Activated gamma-delta T cell treated with anti-CD3 and anti-CD28 coated beads, Interleukin-2, amount 50 U/mL, for 16 hours (primary cell): ENCODE results near the gene WDPCP.
"Not testable (repeated sequence)": the region's sequence is repeated elsewhere in the genome, so short reads cannot be mapped to it uniquely, and the experiment has no call there.

Experiments
- DNase-seq: peaks from one replicate; pipeline ENCODE4 v3.0.0-alpha.2; 2020; ENCODE audit warnings: low read depth

The WDPCP gene

DNA sequence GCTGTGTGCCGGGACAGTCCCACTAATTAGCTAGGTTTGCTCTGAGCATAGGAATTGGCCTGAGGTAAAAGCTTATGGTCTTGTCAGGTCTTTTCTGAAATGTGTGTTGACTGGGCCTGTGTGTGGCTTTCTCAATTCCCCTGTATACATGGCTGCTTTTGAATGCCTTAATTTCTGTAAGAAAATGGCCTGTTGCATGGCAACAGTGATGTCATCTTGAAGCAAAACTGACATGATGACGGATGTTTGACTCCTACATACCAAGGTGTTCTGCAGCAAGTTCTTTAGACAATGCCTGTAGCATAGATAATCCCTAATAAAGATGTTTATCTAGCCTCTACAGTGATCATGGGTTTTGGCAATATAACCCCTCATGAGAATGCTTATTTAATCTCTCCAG lies 339.1 kb downstream of the WDPCP start:
- DNase-seq, result no peak

DNA sequence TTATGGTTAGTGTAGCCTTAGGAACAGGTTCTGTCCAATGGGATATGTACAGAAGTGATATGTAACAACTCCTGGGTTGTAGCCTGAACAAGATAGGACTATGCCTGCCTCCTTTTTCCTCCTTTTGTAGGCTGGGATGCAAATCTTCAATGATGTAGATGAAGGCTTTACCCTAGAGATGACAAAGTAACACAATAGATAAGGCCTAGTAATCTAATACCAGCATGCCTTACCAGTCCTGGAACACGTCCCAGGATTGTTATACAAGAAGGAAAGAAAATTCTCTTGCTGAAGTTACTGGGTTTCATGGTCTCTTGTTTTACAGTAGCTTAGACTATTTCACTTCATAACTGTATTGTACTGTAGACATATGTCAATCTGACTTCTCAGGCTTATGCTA lies 345.5 kb downstream of the WDPCP start:
- no peak for DNase-seq

DNA sequence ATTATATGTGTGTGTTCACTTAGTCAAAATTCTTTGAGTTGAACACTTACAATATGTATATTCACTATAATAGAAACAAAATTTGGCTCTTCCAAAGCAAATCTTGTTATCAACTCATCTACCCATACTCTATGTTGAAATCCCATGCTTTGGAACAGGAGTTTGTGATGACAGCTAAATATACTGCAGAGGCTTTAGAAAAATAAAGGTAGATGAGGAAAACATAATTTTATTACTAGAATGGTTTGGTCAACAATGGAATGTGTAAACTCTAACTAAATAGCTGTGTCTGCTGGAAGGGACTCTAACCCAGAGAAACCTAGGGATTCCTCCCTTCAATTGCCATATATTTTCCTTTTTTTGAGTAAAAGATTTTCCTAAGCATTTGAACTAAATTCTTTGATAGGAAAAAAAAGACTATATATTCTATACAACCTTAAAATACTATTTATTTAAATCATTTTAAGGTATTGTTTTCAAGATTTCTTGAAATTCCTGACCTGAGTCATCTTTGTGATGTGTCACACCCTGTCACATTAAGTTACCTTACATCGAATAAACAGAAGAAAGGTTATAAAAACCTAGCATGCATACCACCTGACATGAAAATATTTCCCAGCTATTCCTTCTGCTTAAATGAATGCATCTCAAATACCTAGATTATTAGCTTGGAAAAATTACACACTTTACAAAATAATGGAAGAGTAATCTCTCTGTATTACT lies 362.2 kb downstream of the WDPCP start:
- no peak for DNase-seq

DNA sequence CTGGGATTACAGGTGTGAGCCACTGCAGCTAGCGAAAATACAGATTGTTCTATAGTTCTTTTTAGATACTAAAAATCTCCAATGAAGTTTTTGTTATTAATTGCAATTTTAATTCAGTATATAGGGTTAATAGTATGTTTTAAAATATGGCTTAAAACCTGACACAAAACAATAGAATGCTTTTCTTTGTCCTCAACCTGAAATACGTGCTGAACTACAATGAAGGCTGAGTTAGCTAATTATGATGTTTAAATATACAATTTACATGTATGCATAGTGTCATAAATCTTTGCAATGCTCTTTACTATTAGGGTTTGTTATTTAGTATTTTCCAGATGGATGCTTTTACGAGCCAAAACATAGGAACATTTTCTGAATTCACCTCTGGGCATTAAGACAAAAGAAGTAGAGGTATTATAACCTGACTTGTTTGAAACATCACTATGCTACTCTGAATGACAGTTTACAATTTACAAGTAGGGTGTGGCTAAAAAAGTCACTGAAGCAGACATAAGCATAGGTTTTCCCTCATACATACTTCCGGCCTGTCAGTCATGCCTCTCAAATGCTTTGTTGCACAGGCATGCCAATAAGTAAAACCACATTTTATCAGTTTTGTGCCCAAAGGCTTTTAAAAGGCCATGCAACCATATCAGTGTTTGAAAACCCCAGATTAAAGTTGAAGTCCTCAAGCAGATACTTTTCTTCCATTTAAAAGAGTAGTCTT lies 369.3 kb downstream of the WDPCP start:
- DNase-seq, result no peak

DNA sequence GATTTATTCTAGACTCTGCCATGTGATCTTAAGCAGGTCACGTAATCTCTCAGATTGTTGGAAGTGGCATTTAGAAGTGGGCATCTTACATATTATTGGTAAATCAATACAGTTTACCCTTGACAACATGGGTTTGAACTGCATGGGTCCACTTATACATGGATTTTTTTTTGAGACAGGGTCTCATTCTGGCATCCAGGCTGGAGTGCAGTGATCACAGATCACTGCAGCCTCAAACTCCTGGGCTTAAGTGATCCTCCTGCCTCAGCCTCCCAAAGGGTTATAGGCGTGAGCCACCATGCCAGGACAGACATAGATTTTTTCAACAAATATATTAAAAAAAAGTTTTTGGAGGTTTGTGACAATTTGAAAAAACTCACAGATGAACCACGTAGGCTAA lies 393.0 kb downstream of the WDPCP start:
- DNase-seq, result no peak

DNA sequence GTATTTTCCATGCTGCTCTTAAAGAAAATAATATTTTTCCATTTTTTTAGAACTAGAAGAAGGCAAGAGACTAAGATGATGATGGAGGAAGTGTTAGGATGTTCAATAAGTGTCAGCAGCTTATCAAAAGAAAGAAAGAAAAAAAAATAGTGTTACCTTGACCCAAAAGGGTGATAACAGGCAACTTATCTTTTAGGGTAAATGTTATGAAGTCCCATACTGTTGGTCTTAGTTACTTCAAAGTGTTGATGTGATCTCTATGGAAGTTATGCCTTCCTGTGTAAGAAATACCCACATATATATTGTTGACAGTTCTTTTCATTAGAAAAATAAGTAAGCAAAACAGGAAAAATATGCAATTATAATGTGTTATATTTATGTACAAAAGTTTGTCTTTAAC lies 394.1 kb downstream of the WDPCP start:
- DNase-seq, result no peak

DNA sequence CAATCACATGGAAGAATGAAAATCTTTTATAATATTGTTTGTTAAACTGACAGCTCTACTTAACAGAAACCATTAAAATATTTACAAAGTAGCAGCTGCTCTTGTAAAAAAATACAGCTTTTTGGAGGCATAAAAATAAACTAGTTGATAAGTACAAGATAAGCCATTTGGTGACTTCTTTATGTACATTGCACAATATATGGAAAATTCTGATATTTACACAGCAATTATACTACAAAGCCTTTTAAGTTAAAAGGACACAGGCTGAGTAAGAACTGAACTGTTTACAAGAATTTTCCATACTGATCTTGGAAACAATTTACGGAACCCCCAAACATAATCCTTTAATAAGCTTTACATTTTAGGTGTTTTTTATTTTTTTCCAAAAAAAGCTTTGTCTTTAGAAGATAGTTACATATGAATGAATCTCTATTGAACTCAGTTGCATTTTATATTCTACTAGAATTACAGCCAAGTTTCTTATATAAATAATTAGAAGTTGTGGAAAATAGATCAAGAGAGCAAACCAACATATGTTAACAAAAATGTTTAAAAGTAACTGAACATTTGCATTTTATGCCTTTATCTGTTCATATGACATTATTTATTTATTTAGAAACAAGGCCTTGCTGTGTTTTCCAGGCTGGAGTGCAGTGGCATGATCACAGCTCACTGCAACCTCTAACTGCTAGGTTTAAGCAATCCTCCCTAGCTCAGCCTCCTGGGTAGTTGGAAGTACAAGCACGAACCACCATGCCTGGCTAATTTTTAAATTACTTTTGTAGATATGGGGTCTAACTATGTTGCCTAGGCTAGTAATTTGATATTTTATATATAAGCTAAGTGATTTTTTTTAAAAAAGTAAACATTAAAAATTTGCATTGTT lies 395.1 kb downstream of the WDPCP start:
- no peak for DNase-seq

DNA sequence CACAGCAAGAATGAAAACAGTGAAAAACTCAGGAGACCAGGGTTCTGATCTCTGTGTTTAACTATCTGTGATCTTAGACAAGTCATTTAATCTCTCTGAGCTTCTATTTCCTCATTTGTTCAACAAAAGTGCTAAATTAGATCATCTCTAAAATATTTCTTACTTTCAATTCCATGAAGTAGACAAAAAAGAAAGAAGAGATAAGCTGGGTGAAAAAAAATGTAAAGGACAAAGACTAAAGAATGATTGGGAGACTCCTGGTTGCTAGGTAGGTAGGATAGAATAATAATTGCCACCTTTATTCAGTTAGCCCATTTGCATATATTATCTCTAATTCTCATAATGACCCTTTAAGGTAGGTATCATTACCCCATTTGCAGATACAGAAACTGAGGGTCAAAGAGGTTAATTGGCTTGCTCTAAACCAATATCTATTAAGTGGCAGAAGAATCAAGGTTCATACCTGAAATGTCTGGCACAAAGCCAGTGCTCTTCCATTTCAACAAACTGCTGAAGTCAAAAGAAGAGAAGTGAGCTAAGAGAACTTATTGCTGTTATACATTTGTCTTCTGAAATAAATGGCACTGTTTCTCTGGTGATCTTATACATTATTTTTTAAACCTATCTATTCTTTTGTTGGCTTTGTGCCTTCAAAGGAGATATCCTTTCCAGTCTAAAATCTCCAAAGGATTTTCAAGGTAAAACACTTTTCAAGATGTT lies 395.9 kb downstream of the WDPCP start:
- DNase-seq, result no peak

DNA sequence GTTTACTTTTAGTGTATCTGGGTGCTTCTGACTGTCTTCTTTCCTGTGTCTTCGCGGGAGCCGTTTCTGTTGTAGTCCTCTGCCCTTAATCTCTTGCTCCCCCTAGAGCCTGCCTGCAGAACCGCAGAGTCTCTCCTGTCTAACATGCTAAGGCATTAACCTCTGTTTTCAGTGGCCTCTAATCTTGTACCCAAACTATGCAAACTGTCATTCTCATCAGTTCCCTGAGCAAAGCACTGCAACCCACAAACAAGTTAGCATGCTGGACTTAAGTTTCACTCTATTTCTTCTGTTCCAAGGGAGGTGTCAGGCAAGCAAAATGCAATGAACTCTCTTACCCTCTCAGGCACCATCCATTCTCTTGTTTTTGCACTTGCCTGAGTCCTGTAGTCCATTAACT lies 399.3 kb downstream of the WDPCP start:
- no peak for DNase-seq

DNA sequence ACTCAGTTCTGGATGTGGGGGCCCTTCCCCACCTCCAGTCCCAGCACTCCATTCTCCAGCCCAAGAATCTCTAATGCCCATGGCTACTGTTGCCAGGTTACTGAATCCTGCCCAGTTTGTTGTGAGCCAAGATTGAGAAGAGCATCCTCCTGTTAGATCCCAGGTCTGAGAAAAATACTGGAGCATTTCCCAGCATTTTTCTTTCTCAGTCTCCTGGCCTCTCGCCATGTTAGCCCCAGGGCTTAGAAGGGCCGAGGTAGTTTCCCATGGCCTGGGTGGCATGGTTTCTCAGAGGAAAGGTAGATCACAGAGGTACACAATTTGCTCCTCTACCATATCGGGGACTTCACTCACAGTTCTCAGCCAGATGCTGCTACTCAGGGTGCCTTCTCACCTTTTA lies 401.9 kb downstream of the WDPCP start:
- no peak for DNase-seq

DNA sequence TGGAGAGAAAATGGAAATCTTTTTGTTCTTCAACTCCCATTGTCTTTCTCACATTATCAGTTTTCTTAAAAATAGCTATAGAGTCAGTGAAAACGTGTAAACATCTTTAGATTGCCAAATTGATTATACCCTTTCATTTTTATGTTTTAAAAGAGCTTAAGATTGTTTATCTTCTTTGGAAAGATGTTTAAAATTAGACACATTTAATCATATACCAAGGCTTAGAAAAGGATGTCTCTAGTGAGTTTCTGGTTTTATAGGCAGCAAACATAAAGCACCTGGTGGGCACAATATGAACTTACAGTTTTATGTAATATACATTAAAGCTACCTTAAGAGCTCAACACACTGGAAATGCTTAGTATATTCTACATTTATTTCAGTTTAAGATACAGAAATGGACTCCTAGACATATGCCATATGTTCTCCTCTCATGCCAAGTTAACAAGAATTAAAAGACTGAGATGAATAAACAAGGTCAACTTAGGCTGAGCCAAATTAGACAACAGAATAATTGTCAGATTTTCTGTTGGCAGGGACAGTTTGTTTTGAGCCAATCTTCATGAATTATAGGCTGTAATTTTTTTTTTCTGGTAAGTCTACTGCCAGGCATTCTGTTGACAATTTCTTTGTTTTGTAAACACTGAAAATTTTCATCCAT lies 425.0 kb downstream of the WDPCP start:
- DNase-seq, result no peak

DNA sequence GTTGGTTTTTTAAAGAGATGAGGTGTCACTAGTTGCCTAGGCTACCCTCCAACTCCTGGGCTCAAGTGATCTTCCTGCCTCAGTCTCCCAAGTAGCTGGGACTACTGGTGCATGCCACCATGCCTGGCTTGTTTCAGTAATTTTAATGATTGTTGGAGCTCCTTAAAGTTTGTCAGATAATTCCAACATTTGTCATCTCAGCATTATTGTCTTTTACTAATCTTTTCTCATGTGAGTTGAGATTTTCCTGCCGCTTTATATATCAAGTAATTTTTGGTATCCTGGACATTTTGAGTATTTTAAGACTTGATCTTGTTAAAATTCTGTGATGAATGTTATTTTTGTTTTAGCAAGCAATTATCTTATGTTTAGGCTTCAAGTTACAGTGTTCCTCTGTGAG lies 429.0 kb downstream of the WDPCP start:
- DNase-seq, result no peak

DNA sequence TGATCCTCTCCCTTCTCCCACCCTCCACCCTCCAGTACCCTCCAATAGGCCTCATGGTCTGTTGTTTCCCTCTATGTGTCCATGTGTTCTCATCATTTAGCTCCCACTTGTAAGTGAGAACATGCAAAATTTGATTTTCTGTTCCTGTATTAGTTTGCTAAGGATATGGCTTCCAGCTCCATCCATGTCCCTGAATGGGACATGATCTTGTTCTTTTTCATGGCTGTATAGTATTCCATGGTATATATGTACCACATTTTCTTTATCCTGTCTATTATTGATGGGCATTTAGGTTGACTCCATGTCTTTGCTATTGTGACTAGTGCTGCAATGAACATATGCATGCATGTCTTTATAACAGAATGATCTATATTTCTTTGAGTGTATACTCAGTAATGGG lies 451.6 kb downstream of the WDPCP start:
- not testable (repeated sequence) for DNase-seq

DNA sequence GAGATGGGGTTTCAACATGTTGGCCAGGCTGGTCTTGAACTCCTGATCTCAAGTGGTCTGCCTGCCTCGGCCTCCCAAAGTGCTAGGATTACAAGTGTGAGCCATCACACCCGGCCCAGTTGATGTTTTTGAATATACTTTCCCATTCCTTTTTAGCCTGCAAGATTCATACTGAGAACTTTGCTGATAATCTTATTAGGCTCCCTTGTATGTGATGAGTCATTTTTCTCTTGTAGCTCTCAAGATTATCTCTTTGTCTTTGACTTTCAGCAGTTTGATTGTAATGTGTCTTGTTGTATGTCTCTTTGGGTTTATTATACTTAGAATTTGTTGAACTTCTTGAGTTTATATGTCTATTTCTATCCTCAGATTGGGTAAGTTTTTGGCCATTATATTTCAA lies 456.3 kb downstream of the WDPCP start:
- DNase-seq, result no peak

DNA sequence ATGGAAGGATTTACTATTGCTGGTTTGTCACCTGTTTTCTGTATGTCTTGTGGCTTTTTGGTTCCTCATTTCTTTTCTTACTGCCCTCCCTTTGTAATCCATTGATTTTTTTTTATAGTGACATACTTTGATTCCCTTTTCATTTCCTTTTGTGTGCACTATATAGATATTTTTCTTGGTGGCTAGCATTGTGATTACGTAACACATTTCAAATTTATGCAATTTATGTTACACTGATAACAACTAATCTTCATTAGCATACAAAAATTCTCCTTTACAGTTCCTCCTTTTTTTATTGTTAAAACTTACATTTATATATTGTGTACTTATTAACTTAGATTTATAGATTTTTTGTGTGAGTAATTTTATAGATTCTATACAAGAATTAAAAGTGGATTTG lies 457.1 kb downstream of the WDPCP start:
- DNase-seq, result no peak

DNA sequence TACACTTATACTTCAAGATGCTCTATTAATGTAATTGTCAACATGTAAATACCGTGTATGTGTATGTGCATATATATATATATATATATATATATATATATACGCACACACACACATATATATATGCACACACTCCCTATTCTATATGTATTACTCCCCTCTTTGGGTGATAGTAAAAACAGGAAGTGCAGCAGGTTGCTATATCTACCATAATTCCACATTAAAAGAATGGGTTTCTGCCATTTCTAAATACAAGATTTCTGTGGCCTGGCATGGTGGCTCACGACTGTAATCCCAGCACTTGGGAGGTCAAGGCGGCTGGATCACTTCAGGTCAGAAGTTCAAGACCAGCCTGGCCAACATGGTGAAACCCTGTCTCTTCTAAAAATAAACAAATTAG lies 460.7 kb downstream of the WDPCP start:
- DNase-seq, result no peak

DNA sequence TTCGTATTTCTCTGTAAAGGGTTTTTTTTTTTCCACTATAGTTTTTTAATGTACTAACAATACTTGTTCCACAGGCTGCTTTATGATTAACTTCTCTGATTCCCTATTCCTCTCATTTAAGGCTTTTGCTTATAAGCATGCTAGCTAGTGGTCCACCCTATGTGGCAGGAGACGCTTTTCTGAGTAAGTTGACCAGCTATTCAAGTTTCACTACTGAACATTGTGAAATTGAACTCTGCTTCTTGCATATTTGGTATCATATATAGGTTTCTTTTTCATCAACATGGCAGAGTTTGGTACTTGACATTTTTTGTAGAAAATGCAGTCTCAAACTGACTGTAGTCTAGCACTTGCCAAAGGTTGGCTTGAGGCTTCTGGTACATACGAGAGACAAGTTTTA lies 463.4 kb downstream of the WDPCP start:
- no peak for DNase-seq

DNA sequence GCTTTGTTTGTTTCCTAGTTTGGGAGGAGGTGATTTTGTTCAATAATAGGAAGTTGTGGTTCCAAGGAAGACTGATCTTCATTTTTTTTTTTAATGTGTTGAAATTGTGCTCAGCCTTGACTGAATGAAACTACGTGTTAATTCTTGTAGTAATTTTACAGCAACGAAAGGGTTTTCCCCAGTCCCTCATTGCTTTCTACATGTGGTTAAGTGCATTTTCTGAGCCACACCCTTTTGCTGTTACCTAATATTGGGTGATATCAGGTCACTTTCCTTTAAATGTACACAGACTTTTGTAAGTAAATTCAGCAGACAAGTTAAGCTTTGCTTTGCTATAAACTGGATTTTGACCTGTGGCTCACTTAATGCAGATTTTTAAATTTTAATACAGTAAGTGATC lies 464.1 kb downstream of the WDPCP start:
- DNase-seq, result no peak

DNA sequence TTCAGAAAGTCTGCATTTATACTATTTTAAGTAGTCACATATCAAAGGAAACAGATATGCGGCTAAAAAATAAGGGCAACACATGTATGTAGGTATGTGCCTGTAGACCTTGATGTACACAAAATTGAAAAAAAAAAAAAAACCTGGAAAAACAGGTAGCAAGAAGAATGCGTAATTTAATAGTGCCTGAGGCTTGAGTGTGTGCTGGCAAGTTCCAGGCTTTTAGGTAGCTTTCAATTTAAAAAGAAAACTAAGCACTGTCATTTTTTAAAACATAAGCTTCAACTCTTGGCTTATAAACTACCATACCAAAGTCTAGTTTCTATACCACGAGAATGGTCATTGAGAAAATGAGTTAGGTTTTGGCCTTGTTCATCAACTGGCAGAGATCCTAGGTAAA lies 465.4 kb downstream of the WDPCP start:
- no peak for DNase-seq

DNA sequence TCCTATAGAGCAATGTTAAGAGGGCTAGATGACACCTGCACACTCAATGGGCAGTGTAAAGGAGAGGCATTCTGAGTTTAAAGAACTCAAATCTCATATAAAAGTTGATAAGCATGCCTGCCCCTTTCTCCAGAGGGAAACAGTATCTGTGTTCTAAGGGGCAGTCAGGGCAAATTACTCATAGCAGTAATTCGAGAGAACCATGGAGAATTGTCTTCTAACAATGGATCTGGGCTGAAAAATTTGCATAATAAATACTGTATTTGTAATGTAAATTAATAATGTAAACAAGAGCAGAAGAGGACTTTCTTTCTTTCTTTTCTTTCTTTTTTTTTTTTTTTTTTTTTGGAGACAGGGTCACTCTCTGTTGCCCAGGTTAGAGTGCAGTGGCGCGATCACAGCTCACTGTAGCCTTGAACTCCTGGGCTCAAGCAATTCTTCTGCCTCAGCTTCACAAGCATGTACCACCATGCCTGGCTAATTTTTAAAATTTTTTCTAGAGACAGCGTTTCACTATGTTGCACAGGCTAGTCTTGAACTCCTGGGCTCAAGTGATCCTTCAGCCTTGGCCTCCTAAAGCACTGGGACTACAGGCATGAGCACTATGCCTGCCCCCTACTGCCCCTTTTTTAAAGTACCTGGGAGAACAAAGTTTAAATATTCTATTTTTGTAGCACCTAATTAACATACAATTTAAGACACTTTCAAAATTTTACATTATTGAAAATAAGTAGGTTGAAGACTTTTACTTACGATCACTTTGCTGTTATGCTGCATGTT lies 467.0 kb downstream of the WDPCP start:
- DNase-seq, result no peak

DNA sequence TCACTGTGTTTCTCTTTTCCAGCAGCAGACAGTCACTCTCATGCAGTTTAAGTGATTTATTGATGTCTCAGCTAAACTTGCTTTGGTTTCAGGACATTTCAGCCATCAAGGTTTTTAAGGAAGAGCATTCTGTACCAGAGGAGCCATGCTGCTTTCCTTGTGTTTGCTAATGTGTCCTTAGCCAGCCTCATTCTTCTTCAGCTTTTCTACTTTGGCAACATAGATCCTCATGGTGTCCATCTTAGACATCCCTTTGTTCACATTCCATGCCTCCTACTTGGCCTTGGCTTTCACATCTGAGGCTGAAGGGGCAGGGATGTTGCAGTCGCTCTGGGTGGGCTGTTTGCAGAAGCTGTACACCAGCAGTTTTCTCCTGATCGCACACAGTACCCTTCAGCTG lies 469.5 kb downstream of the WDPCP start:
- no peak for DNase-seq
